HG02678 (cell line): Measurements from ENCODE around the gene SKI.

ENCODE experiments used
- ATAC-seq: cut with Tn5 transposase; IDR thresholded peaks from one replicate; pipeline ENCODE4 v1.9.1; 2021; ENCODE audit warnings: mild to moderate bottlenecking, moderate library complexity; ENCODE audit not compliant: unreplicated experiment

Gene SKI

DNA sequence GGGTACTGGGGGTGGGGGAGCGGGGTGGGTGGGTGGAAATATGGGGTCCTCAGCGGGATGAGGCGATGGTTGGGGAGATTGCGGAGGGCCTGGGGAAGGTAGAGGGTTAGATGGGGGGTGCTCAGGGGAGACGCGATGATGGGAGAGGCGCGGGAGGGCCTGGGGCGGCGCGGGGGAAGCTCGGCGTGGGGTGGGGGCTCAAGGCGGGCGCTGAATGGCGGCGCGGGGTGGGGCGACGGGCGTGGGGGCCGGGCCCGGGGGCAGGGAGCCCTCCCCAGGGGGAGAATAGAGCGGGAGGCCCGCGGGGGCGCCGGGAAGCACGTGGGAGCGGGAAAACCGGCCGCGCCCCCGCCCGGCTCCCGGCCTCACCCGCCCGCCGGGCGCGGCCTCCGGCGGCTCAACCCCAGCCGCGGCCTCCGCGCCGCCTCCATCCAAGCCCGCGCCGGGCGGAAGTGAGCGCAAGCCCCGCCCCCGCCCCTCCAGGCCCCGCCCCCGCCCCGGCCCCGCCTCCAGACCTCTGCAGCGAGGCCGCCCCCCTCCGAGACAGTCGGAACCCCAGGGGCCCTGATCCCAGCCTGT lies 33.7 kb upstream of the SKI start, which contains the start of gene FAAP20:
Gene FAAP20 (minus strand): TSS at position 454 of the 579 bp plus-strand sequence. CDS start 23 bp downstream, at position 431.
- peak; percentile 46 for ATAC-seq

DNA sequence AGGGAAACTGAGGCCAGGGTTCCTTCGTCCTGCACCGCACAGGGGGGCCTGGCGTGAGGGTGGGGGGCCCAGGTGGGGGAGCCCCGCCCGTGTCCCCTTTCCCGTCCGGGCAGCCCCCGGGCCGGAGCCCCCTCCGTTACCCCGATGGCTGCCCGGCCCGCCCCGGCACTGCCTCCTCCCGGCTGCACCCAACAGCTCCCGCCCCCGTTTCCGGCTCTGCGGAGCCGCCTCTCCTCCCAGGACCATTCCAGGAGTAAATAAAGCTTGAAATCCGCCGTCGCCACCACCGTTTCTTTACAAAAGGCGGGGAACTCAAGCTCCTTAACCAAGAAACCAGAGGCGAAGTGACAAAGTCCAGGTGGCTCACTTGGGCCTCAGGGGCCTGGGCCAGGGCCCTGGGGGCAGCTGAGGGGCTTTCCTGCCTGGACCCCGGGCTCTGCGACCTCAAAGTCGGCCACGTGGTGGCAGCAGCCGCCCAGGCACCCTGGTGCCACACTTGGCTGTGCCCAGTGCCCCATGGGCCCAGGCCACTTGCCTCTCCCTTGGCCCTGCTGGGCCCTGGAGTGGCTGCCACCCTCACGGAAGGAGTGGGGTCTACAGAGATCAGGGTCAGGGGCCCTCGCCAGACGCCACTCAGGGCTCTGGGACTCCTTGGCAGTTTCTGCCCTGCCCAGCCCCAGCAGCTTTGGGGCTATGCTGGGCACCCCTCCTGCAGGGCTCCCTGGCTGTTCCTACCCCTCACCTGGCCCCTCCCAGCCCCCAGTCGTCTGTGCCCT lies 33.0 kb upstream of the SKI start:
- peak; percentile 57 for ATAC-seq

- no peak for ATAC-seq
Observed at GRCh38 chr1:2195785-2196184, 32.3 kb upstream of the SKI start.

- ATAC-seq = no peak
Observed at GRCh38 chr1:2196901-2197638, 31.0 kb upstream of the SKI start.

DNA sequence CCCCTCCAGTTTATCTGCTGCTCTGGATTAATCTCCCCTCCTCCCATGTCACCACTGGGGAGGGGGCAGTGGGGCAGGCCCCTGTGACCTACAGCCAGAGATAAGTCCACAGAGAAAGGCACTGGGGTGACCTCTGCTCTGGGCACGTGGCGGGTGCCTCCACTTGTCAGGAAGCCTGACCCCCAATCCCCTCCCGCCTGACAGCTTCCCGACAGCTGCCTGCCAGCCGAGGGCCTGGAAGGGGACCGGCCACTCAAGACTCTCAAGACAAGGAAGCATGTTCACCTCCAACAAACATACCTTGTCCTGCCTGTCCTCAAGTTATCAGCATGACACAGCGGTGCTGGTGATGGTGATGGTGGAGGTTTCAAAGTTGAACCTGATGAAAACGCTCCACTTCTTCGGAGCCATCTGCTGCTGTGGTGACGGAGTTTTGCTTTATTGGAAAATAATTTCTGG lies 30.4 kb upstream of the SKI start:
- no peak for ATAC-seq

- ATAC-seq = no peak
Observed at GRCh38 chr1:2198571-2198970, 29.5 kb upstream of the SKI start.

DNA sequence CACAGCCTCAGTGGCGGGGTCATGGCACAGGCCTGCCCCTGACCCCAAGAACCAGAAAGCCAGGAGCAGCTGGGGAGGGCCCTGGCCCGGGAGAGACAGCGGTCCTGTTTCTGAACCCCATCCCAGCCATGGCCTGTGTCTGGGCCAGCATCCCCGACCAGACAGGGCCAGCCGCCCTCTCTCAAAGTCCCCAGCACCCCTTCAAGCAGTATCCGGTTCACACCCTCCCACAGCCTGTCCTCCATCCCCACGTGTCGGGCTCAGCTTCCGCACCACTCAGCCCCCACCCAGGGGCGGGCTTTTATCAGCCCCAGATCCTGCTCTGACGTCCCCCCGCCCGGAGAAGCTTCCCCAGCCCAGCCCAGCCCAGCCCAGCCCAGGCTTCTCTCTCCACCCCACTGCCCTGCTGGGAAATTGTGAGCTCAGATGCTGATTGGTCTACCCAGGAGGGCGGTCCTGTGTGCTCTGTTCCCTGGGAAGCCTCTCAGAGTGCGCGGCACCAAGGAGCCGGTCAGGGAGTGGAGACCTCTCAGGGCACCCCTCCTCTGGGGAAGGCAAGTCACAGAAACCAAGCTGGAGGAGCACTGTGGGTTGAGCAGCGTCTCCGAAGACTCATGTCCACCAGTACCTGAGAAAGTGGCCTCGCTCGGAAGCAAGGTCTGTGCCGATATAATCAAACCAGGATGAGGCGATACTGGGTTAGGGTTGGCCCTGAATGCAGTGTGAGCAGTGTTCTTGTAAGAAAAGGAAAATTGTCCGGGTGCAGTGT lies 28.9 kb upstream of the SKI start:
- peak; percentile 44 for ATAC-seq

GRCh38 chr1:2200308-2200943 lies 27.7 kb upstream of the SKI start:
- no peak for ATAC-seq

DNA sequence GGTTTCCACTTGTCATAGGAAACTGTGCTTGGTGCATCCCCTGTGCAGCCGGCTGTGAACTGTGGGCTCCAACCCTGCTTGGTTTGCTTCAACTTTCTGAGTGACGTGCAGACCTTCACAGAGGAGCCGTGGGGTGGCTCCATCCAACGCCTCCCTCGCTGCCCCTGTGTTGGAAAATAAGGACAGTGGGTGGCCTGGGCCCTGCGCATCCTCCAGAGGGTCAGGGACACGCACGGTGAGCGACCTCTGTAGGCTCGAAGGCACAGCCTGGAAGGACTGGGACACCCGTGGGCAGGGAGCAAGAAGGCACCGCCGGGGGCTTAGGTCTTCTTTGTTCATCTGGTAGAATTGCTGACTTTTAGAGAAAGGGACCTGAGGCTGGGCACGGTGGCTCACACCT lies 27.1 kb upstream of the SKI start:
- no peak for ATAC-seq

DNA sequence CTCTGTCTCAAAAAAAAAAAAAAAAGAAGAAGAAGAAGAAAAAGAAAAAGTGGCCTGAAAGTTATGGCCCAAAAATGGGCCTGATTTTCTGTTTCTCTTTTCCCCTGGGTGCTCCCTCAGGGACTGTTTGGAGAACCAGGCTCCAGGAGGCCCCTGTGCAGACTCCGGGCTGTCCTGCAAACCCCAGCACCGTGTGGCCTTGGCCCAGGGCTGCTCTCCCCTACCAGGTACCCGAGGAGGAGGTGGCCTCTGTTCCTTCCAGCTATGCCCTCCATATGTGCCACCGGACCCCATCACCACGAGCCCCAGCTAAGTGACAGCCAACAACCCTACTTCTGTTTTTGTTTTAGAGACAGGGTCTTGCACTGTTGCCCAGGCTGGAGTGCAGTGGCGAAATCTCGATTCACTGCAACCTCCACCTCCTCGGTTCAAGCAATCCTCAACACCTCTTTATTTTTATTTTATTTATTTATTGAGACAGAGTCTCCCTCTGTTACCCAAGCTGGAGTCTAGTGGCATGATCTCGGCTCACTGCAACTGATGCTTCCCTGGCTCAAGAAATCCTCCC lies 26.0 kb upstream of the SKI start:
- ATAC-seq = no peak

- ATAC-seq = no peak
Observed at GRCh38 chr1:2202843-2203601, 25.1 kb upstream of the SKI start.

DNA sequence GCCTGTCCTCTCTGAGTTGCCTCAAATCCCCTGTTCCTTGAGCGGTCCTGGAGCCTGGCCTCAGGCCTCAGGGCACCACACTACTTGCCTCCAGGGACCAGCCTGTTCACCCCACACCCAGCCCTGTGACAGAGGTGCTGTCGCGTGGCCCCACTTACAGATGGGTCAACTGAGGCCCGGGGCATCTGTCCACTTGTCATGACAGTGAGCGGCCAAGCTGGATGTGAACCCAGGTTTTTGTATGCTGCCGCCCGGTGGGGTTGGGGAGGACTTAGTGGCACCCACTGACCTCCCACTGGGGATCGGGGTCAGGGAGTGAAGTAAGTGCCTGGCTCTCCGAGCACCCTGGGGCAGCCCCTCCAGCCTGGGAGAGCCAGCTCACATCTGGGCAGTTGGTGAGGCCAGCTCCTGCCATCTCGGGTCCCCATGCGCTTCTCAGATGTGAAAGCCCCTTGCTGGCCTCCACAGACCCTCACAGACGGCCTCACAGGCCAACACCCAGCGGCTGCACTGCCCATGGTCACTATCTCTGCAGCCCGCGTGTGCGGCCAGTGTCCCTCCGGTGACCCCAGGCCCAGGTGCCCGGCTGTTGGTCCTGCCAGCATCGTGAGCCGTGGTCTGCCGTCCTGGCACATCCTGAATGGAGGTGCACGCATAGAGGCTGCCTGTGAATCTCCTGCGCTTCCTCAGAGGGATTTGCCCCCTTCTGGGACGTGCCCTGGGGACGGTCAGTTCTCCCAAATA lies 24.3 kb upstream of the SKI start:
- no peak for ATAC-seq

GRCh38 chr1:2204415-2205190 lies 23.5 kb upstream of the SKI start:
- peak; percentile 36 for ATAC-seq

GRCh38 chr1:2205191-2205952 lies 22.7 kb upstream of the SKI start:
- peak; percentile 66 for ATAC-seq

GRCh38 chr1:2206813-2207487 lies 21.2 kb upstream of the SKI start:
- ATAC-seq = no peak

GRCh38 chr1:2208309-2209239 lies 19.5 kb upstream of the SKI start:
- no peak for ATAC-seq
